DMS114 treated with DMSO at 0.1 percent for 48 hours (cell line): ENCODE results near the gene GPHA2.
"Not testable (repeated sequence)": the region's sequence is repeated elsewhere in the genome, so short reads cannot be mapped to it uniquely, and the experiment has no call there.

Source experiments
- DNase-seq: peaks from one replicate; lab custom pipeline; 2025; ENCODE audit not compliant: unreplicated experiment; lab: John Stamatoyannopoulos, UW

Gene GPHA2

GRCh38 chr11:64935359-64936081, at the start of gene GPHA2:
GPHA2 (minus strand) TSS chr11:64935893; CDS start chr11:64935460, 433 bp downstream.
- DNase-seq: no peak

DNA sequence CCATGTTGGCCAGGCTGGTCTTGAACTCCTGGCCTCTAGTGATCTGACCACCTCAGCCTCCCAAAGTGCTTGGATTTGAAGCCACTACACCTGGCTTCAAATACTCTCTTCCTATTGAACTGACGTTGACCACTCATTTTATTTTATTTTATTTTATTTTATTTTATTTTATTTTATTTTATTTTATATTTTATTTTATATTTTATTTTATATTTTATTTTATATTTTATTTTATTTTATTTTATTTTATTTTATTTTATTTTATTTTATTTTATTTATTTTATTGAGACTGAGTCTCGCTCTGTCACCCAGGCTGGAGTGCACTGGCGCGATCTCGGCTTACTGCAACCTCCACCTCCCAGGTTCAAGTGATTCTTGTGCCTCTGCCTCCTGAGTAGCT, 47.6 kb upstream of the GPHA2 start:
- not testable (repeated sequence) for DNase-seq

DNA sequence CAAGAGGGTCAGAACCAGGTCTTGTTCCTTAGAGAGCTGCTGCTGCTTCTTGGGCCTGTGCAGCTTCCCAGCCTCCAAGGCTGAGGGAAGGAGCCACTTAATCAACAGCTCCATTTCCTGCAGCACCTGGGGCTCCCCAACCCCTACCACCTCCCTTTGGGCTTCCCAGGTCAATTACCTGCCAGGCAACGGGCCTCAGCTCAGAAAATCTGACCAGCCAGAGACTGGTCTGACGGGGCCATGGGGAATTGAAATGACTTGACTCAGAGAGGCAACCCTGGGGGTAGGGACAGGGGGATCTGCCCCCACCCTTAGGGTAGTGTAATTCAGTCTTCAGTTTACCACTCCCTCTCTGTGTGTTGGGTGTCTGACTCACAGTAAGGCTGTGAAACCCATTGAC, 41.0 kb upstream of the GPHA2 start:
- no peak for DNase-seq

DNA sequence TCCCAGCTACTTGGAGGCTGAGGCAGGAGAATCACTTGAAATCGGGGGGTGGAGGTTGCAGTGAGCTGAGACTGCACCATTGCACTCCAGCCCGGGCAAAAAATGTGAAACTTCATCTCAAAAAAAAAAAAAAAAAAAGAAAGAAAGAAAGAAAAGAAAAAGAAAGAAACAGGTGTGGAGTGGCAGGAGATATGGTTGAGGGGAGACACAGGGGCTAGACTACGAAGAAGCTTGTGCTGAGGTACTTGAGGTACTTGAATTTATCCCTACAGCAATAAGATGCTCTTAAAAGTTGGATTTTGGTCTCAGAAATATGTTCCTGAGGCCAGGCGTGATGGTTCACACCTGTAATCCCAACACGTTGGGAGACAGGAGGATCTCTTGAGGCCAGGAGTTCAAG, 38.4 kb upstream of the GPHA2 start:
- no peak for DNase-seq

GRCh38 chr11:64971421-64972233, 35.9 kb upstream of the GPHA2 start, which contains the start of gene MAJIN:
MAJIN (minus strand) TSS chr11:64972108; CDS start chr11:64959405, 12,703 bp downstream.
- peak; percentile 18 for DNase-seq

DNA sequence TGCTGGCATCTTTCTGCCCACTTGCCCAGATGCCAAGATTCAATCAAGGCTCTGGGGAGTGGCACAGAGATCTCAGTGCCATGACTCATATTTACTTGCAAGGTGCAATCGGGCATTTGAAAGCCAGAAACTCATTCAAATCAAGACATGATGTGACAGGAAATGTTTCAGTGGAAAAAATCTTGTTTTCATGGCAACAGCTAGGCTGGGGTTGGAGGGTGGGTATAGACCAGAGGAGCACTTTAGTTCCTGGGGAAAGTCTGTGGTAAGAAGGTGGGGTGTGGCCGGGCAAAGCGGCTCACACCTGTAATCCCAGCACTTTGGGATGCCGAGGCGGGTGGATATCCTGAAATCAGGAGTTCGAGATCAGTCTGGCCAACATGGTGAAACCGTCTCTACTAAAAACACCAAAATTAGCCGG, 35.0 kb upstream of the GPHA2 start:
- DNase-seq: no peak

DNA sequence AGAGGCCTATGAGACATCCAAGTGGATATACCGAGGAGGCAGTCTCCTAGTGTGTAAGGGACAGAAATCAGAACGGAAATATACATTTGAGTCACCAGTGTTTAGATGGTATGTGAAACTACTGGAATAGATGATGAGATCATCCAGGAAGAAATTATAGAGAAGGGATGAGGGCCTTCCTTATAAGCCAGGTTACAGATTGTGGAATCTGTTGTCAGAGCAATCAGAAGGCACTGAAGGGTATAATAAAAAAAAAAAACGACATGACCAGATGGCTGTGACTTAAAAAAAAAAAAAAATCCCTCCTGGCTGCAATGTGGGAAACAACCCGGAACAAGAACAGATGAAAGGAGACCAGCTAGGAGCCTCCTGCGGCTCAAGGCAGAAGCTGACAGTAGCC, 33.5 kb upstream of the GPHA2 start:
- no peak for DNase-seq

- DNase-seq: no peak
These were observed 31.7 kb upstream of the GPHA2 start for GRCh38 chr11:64967375-64967774.

DNA sequence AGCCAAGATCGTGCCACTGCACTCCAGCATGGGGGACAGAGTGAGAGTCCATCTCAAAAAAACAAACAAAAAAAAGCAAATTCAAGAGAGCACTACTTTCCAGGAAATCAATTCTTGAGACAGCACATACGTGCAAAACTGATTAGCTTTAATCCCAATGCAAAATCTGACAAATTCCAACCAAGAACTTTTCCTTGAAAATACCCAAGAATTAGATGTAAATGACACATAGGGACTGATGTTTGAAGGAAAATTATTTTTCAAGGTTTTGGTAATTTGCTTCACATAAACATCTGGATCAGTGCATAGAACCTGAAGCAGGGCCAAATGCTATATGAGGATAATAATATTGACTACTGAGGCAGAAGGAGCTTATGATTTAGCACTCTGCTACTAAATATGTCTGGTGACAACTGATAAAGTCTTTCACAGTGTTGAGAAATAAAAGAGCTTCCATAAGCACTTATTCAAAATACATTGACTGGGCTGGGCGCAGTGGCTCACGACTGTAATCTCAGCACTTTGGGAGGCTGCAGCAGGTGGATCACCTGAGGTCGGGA, 27.5 kb upstream of the GPHA2 start:
- DNase-seq: no peak

DNA sequence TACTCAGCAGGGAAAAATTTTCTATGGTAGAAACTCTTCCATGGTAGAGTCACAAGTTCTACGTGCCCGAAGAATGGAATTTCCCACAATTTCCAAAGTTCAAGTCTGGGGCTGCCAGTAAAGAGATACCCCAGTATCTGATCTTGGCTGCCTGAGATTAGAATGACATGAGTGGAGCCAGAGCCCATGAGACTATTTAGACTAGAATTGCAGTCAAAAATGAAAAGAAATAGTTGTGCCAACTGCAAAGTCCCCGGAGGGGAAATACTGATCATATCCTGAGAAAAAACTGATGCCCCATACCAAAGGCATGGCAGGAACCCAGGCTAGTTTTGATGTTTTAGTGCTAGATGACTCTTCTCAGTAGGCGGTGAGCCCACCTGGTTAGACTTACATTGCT, 25.0 kb upstream of the GPHA2 start:
- no peak for DNase-seq

- no peak for DNase-seq
These were observed 23.8 kb upstream of the GPHA2 start for GRCh38 chr11:64959498-64959897.

- no peak for DNase-seq
These were observed 18.5 kb upstream of the GPHA2 start for GRCh38 chr11:64954201-64954600.

DNA sequence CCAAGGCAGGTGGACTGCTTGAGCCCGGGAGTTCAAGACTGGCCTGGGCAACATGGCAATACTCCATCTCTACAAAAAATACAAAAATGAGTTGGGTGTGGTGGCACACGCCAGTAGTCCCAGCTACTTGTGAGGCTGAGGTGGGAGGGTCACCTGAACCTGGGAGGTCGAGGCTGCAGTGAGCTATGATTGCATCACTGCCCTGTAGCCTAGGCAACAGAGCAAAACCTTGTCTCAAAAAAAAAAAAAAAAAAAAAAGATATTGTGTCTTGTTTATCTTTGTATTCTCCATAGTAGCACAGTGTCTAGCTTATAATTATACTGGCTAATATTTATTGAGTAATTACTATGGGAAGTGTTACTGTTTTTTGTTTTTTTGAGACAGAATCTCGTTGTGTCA, 15.8 kb upstream of the GPHA2 start:
- DNase-seq: no peak

DNA sequence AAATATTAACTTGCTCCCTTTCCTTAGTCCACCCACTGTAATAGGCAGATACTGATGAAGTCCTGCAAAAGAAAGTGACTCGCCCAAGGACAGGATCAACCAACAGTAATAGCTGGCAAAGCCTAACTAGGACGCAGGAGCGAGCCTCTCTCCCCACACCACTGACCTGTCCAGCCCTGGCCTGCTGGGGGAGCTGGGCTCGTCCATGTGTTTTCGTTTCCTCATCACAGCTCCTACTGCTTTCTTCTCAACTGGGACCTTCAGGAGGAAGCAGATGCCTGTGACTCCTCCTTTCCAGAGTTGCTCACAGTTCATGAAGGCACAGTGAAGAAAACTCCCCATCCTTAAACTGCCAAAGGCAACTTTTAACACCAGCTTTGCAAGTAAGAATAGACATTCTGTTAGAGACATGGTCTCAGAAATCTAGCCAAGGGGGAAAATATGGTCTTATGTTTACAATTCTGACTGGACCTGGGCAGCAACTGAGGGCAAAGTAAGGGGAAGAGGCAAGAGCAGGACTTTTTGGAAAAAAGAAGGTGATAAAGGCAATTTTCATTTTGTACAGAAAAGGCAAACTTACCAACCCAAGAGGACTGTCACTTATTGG, 11.6 kb upstream of the GPHA2 start:
- DNase-seq: no peak

- DNase-seq: no peak
These were observed 846 bp upstream of the GPHA2 start for GRCh38 chr11:64936539-64936938.

DNA sequence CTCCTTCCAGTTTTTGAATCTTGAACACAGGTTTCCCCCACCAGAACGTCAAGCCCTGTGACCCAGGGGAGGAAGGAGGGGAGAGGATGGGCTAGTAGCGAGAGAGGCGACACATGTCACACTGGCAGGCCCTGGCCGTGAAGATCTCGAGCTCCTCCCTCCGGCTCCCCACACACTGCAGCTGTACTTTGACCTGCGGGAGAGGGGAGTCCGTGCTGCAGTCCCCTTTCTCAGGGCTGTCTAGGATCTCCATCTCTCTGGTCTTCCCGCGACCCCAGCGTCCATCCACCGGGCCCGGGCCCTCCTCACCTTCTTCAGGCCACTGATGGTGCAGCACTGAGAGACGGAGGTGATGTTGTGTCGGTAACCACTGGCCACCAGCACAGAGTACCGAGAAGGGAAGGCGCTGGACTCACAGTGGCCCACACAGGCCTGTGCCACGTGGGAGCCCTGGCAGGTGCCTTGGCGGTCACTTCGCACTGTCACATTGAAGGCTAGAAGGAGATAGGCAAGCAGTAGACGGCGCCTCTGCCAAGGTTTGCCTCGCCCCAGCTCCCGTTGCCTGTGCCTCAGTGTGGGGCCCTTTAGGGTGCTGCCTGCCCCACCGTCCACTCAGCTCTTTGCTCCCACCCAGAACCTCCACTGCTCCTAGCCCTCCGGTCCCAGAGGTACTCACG, 873 bp downstream of the GPHA2 start:
- no peak for DNase-seq

DNA sequence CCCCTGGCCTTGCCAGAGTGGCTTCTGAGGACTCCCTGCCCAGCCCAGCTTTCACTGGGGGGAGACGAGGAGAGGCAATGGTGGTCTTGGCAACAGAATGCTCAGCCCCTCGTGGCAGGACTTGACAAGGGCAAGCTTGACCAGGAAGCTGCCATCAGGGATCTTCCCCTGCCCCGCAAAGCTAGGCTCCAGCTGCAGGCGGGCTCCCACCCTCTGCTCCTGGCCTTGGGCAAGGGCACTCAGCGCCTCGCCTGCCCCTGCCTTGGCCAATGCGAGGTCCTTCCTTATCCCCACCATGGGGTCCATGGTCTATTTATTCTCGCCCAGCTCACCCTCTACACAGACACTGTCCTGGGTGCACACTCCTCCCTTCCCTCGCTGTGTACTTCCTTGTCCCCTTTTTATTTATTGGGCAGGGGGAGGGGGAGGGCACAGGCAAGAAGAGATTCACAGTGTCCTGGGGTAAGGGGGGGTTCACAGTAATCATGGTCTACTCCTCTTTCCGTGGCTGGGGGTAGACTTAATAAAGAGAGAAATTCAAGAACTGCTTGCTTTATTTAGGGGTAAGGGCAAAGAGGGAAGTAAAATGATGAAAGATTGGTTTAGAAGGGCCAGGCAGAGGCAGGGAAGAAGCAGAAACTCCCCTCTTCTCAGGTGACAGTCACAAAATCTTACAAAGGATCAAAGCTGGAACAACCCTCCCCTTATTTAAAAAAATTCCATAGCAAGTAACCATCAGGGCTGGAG, 1.6 kb downstream of the GPHA2 start:
- DNase-seq: no peak

DNA sequence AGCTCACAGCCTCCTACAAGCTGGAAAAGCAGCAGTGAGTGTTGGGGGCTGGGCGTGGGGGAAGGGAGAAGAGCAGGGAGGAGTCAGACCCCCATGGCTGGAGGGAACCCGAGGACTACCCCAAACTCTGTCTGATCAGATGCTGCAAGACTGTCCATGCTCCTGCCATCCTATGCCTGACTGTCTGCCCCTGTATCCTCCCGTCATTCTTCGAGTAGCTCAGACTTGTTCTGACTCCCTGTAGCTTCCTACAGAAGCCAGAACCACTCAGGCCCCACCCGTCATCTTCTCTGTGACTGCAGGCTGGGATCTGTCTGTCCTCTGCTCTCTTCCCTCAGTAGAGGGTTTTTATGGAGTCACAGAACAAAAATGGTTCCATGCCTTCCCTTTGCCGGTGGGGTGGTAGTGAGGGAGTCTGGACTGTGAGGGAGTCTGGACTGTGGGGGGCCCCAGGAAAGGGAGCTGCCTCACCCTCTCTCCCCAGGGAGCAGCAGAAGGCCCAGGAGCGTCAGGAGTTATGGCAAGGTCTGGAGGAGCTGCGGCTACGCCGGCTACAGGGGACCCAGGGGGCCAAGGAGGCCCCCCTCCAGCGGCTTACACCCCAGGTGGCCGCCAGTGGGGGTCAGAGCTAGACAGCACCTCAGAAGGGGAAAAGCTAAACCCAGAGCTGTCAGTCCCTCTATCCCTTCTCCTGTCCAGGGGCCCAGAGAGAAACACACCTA, 2.3 kb downstream of the GPHA2 start:
- DNase-seq: no peak

- DNase-seq: no peak
These were observed 3.4 kb downstream of the GPHA2 start for GRCh38 chr11:64932324-64932723.

DNA sequence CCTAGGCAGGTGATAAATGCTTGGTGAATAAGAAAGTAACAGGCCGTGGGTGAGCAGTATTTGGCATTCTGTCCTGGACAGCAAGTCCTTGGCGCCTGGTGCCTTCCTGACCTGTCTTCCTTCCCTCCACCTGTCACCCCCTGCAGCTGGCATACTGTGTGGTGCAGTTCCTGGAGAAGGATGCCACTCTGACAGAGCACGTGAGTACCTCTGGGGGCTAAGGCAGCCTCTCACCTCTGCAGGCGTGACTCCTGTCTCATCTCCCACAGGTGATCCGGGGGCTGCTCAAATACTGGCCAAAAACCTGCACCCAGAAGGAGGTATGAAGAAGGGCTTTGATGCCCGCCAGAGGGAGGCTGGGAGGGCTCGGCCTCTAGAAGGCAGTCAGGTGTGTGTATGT, 4.4 kb downstream of the GPHA2 start:
- no peak for DNase-seq
